Natural killer cell treated with Interleukin-12 subunit alpha and Interleukin-12 subunit beta and Interleukin-15 and Interleukin-18, amount 100 ng/mL, for 72 hours (primary cell): ENCODE data around the gene CCDC102A. TPM values are rescaled to one million over a fixed set of nuclear protein-coding genes. Genes with fewer than 3 reads are reported as not detected.
"Not testable (repeated sequence)": the region's sequence is repeated elsewhere in the genome, so short reads cannot be mapped to it uniquely, and the experiment has no call there.

Source experiments
- ATAC-seq, 2 donors: fragments of 150-1000 bp; cut with Tn5 transposase in 1 of 2; sonication (Bioruptor Pico), chemical (Tn5 transposase) in 1 of 2; 2 replicates each; pipeline ENCODE4 v1.10.0; 2021
- DNase-seq: peaks from one replicate; pipeline ENCODE4 v3.0.0; 2022; ENCODE audit warnings: low spot score
- H3K27ac Mint-ChIP-seq, 2 donors: 1 replicate in 1 of 2; 2 replicates in 1 of 2; pipeline ENCODE4 v1.8.0; 2022; ENCODE audit warnings: mixed read lengths in 2 of 2, mild to moderate bottlenecking in 1 of 2, moderate library complexity in 1 of 2
- H3K27me3 Mint-ChIP-seq, 2 donors: 1 replicate in 1 of 2; 2 replicates in 1 of 2; pipeline ENCODE4 v1.8.0; 2022; ENCODE audit warnings: mixed read lengths in 2 of 2
- H3K36me3 Mint-ChIP-seq: one replicate; pipeline ENCODE4 v1.8.0; 2022; ENCODE audit warnings: mixed read lengths
- H3K4me1 Mint-ChIP-seq, 2 donors: 1 replicate in 1 of 2; 2 replicates in 1 of 2; pipeline ENCODE4 v1.8.0; 2022; ENCODE audit warnings: low read depth in 2 of 2, mixed read lengths in 2 of 2, mild to moderate bottlenecking in 1 of 2
- H3K4me3 Mint-ChIP-seq: one replicate; pipeline ENCODE4 v1.8.0; 2022; ENCODE audit warnings: mixed read lengths
- H3K9me3 Mint-ChIP-seq: 2 replicates; pipeline ENCODE4 v1.8.0; 2022; ENCODE audit warnings: mixed read lengths
- total RNA-seq, 2 donors: library from RNA; stranded (reverse); gene quantifications; one replicate each; pipeline ENCODE4 v1.2.3, GENCODE V29; 2022

Gene CCDC102A
- total RNA-seq, 2 donors from 2014 or later: 13.9 to 21.5 TPM

DNA sequence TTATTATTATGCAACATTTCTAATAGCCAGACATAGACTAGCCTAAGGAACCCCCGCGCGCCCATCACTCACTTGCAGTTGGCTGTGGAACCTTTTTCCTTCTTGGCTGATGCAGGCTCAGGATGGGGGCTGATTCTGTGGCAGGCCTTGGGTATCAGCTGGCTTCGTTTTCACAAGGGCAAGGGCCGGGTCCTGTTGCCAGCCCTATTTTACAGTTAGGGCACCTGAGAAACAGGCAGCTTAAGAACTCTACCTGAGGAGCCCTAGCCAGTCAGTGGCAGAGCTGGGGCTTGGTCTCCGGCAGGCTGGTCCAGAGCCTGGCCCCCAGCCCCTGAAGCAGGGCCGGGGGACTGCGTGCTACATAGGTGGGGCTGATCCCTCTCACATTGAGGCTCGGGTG, 34.7 kb upstream of the CCDC102A start:
- no peak for ATAC-seq
- Mint-ChIP-seq H3K9me3 (peaks cover 11% of the 10 kb centered on the region), H3K4me1 (peaks cover 41 to 57% of the 10 kb centered on the region in 2 donors), H3K4me3 (no peak overlapping the region), H3K27ac (peak overlapping the region in 1 of 2 donors; percentile 75), H3K27me3 (no peaks in the 10 kb centered on the region), H3K36me3 (peaks cover 27% of the 10 kb centered on the region)
- no peak for DNase-seq

- peaks cover 11% of the 10 kb centered on the region for H3K9me3 Mint-ChIP-seq
- H3K4me3 Mint-ChIP-seq: no peak overlapping the region
- peaks cover 39 to 56% of the 10 kb centered on the region in 2 donors for H3K4me1 Mint-ChIP-seq
- peak overlapping the region; percentile 75 to 86 for H3K27ac Mint-ChIP-seq
- no peak for ATAC-seq
- no peak for DNase-seq
- no peaks in the 10 kb centered on the region for H3K27me3 Mint-ChIP-seq
- peaks cover 27% of the 10 kb centered on the region for H3K36me3 Mint-ChIP-seq
These were observed 34.1 kb upstream of the CCDC102A start for GRCh38 chr16:57570301-57571070.

- no peak for ATAC-seq
- peaks cover 11% of the 10 kb centered on the region for H3K9me3 Mint-ChIP-seq
- DNase-seq: no peak
- no peak overlapping the region for H3K4me3 Mint-ChIP-seq
- H3K4me1 Mint-ChIP-seq: peaks cover 37 to 51% of the 10 kb centered on the region in 2 donors
- peaks cover 27% of the 10 kb centered on the region for H3K36me3 Mint-ChIP-seq
- H3K27ac Mint-ChIP-seq: peak overlapping the region; percentile 75 to 86
- no peaks in the 10 kb centered on the region for H3K27me3 Mint-ChIP-seq
These were observed 33.1 kb upstream of the CCDC102A start for GRCh38 chr16:57569306-57569946.

- H3K4me3 Mint-ChIP-seq, DNase-seq, H3K27me3 Mint-ChIP-seq, ATAC-seq: not testable (repeated sequence)
- H3K4me1 Mint-ChIP-seq: peaks cover 33 to 49% of the 10 kb centered on the region in 2 donors
- H3K36me3 Mint-ChIP-seq: peaks cover 27% of the 10 kb centered on the region
- H3K9me3 Mint-ChIP-seq: peaks cover 11% of the 10 kb centered on the region
- H3K27ac Mint-ChIP-seq: peak overlapping the region; percentile 75 to 86
These were observed 32.4 kb upstream of the CCDC102A start for GRCh38 chr16:57568772-57569171.

GRCh38 chr16:57568173-57568678, 31.9 kb upstream of the CCDC102A start:
- H3K9me3 Mint-ChIP-seq: peaks cover 11% of the 10 kb centered on the region
- H3K36me3 Mint-ChIP-seq: peaks cover 27% of the 10 kb centered on the region
- no peak for ATAC-seq
- no peaks in the 10 kb centered on the region for H3K27me3 Mint-ChIP-seq
- DNase-seq: no peak
- H3K4me3 Mint-ChIP-seq: no peak overlapping the region
- H3K27ac Mint-ChIP-seq: peak overlapping the region; percentile 75 to 86
- H3K4me1 Mint-ChIP-seq: peaks cover 29 to 46% of the 10 kb centered on the region in 2 donors

DNA sequence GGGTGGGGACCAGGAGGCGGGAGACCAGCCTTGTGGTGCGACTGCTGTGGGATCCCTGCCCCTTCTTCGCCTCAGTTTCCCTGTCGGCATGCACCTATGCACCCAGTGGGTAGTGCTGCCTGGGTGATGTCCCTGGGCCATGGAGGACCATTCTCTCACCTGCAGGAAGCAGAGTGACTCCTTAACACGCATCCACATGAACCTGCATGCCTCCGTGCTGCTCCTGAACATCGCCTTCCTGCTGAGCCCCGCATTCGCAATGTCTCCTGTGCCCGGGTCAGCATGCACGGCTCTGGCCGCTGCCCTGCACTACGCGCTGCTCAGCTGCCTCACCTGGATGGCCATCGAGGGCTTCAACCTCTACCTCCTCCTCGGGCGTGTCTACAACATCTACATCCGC, 31.3 kb upstream of the CCDC102A start:
- peaks cover 24 to 41% of the 10 kb centered on the region in 2 donors for H3K4me1 Mint-ChIP-seq
- peaks cover 11% of the 10 kb centered on the region for H3K9me3 Mint-ChIP-seq
- ATAC-seq (no peak), DNase-seq (no peak)
- H3K27me3 Mint-ChIP-seq: no peaks in the 10 kb centered on the region
- H3K27ac Mint-ChIP-seq: peak overlapping the region; percentile 75 to 86
- H3K36me3 Mint-ChIP-seq: peaks cover 27% of the 10 kb centered on the region
- H3K4me3 Mint-ChIP-seq: no peak overlapping the region

DNA sequence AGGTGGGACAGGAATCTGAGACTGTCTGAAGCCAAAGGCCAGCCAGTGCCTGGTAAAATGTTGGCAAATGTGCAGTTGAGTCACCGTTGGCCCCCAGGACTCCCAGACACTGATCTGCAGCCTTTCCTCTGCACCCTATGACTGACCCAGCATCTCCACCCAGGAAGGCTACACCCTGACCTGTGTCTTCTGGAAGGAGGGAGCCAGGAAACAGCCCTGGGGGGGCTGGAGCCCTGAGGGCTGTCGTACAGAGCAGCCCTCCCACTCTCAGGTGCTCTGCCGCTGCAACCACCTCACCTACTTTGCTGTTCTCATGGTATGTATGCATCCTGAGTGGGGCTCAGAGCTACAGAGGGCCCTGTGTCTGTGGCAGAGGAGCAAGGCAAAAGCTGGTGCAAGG, 30.1 kb upstream of the CCDC102A start:
- Mint-ChIP-seq H3K9me3 (peaks cover 12% of the 10 kb centered on the region), H3K27ac (peak overlapping the region; percentile 57 to 86), H3K27me3 (no peaks in the 10 kb centered on the region), H3K4me1 (peaks cover 26 to 48% of the 10 kb centered on the region in 2 donors), H3K4me3 (no peak overlapping the region), H3K36me3 (peaks cover 30% of the 10 kb centered on the region)
- DNase-seq: no peak
- no peak for ATAC-seq

- Mint-ChIP-seq H3K27me3 (no peaks in the 10 kb centered on the region), H3K4me1 (peaks cover 32 to 55% of the 10 kb centered on the region in 2 donors), H3K36me3 (peaks cover 37% of the 10 kb centered on the region), H3K27ac (peak overlapping the region; percentile 57 to 86), H3K9me3 (peaks cover 17% of the 10 kb centered on the region), H3K4me3 (no peak overlapping the region)
- no peak for ATAC-seq
- DNase-seq: no peak
These were observed 29.1 kb upstream of the CCDC102A start for GRCh38 chr16:57565461-57565860.

- DNase-seq (no peak), ATAC-seq (no peak)
- peaks cover 33 to 54% of the 10 kb centered on the region in 2 donors for H3K4me1 Mint-ChIP-seq
- H3K9me3 Mint-ChIP-seq: peaks cover 15% of the 10 kb centered on the region
- H3K27ac Mint-ChIP-seq: peak overlapping the region; percentile 26 to 86
- no peak overlapping the region for H3K4me3 Mint-ChIP-seq
- H3K27me3 Mint-ChIP-seq: no peaks in the 10 kb centered on the region
- peaks cover 38% of the 10 kb centered on the region for H3K36me3 Mint-ChIP-seq
These were observed 28.4 kb upstream of the CCDC102A start for GRCh38 chr16:57564571-57565270.

- Mint-ChIP-seq H3K27ac (peak overlapping the region; percentile 26 to 86), H3K27me3 (no peaks in the 10 kb centered on the region), H3K9me3 (peaks cover 7% of the 10 kb centered on the region), H3K36me3 (peaks cover 32% of the 10 kb centered on the region), H3K4me1 (peaks cover 25 to 45% of the 10 kb centered on the region in 2 donors), H3K4me3 (no peak overlapping the region)
- DNase-seq: no peak
- no peak for ATAC-seq
These were observed 27.4 kb upstream of the CCDC102A start for GRCh38 chr16:57563761-57564160.

DNA sequence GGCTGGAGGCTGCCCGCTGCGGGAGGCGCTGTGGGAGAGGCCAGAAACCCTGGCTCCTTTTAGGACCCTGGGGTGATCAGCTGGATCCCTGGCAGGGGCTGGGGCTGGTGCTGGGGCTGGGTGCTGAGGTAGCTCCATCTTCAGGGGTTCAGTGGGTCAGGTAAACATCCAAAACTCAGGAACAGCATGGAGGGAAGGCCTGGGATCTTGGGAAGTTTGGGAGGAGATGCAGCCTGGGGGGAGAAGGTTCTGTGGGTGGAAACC, 27.0 kb upstream of the CCDC102A start:
- no peak overlapping the region for H3K4me3 Mint-ChIP-seq
- H3K9me3 Mint-ChIP-seq: peaks cover 6% of the 10 kb centered on the region
- H3K4me1 Mint-ChIP-seq: peaks cover 27 to 44% of the 10 kb centered on the region in 2 donors
- H3K27ac Mint-ChIP-seq: peak overlapping the region in 1 of 2 donors; percentile 73
- H3K36me3 Mint-ChIP-seq: peaks cover 30% of the 10 kb centered on the region
- no peaks in the 10 kb centered on the region for H3K27me3 Mint-ChIP-seq
- ATAC-seq (no peak), DNase-seq (no peak)

DNA sequence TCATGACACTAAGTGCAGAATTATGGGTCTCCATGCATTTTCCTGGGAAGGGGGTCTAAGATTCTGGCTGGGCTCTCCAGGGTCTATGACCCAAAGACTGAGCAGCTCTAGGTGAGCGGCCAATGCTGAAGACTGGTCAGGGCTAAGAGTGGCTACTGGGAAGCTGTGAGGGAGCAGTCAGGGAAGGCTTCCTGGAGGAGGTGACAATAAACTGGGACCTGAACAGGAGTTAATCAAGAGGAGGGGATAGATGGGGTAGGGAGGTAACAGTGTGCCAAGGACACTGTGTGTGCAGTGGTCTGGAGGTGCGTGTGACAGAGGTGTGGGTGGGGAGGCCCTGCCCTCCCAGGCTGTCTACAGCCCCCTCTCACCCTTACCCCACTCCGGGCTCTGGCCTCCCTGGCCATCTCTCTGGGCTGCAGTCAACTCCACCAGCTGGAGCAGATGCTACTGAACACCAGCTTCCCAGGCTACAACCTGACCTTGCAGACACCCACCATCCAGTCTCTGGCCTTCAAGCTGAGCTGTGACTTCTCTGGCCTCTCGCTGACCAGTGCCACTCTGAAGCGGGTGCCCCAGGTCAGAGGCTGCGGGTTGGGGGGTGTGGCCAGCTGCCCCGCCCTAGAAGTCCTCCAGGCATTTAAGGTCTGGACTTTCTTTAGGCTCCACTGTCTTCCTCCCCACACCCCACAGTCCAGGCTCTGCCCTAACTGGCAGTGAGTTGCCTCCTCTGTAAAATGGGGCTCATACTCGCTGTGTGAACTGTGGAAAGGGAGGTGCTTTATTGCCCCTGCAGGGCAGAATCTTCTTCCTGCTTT, 26.5 kb upstream of the CCDC102A start:
- Mint-ChIP-seq H3K36me3 (peaks cover 30% of the 10 kb centered on the region), H3K4me3 (no peak overlapping the region), H3K4me1 (peaks cover 27 to 43% of the 10 kb centered on the region in 2 donors), H3K27me3 (no peaks in the 10 kb centered on the region), H3K27ac (peak overlapping the region; percentile 63 to 73), H3K9me3 (peaks cover 6% of the 10 kb centered on the region)
- ATAC-seq (no peak), DNase-seq (no peak)

DNA sequence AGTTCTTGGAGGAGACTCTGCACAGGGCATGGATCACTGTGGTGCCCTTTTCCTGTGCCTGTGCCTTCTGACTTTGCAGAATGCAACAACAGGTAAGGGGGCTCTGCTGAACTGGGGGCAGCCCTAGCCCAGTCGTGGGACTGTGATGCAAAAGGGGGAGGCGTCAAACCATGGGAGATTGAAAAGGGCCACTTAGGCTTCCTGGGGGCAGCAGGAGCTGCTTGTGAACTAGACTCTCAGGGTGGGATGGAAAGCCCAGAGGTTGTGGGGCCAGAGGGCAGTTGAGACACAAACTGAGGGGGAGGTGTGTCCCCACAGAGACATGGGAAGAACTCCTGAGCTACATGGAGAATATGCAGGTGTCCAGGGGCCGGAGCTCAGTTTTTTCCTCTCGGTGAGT, 25.7 kb upstream of the CCDC102A start:
- no peak overlapping the region for H3K4me3 Mint-ChIP-seq
- no peaks in the 10 kb centered on the region for H3K27me3 Mint-ChIP-seq
- peak overlapping the region; percentile 10 to 63 for H3K27ac Mint-ChIP-seq
- ATAC-seq (no peak), DNase-seq (no peak)
- peaks cover 32 to 50% of the 10 kb centered on the region in 2 donors for H3K4me1 Mint-ChIP-seq
- peaks cover 36% of the 10 kb centered on the region for H3K36me3 Mint-ChIP-seq
- peaks cover 6% of the 10 kb centered on the region for H3K9me3 Mint-ChIP-seq
